Uterus (tissue), 4 donors: Measurements from ENCODE around the gene UGT1A8. TPM values are rescaled to one million over a fixed set of nuclear protein-coding genes. Genes with fewer than 3 reads are reported as not detected.
"Not testable (repeated sequence)": the region's sequence is repeated elsewhere in the genome, so short reads cannot be mapped to it uniquely, and the experiment has no call there.

Experiments
- DNase-seq, 2 donors: peaks; one replicate each; pipeline ENCODE4 v3.0.0-alpha.2; 2019 to 2020
- H3K27ac ChIP-seq, 2 donors: fragments of 200-600 bp; sonication (generic); 1 replicate in 1 of 2; 2 replicates in 1 of 2; pipeline ENCODE4 v1.5.1; 2016 to 2018
- H3K27me3 ChIP-seq, 2 donors: fragments of 200-600 bp; sonication (generic); one replicate each; pipeline ENCODE4 v1.5.1; 2018 to 2019; ENCODE audit warnings: control low read depth in 1 of 2
- H3K36me3 ChIP-seq, 2 donors: fragments of 200-600 bp; sonication (generic); one replicate each; pipeline ENCODE4 v1.5.1; 2019; ENCODE audit warnings: control low read depth in 1 of 2
- H3K4me1 ChIP-seq, 2 donors: fragments of 200-600 bp; sonication (generic); one replicate each; pipeline ENCODE4 v1.5.1; 2018 to 2019; ENCODE audit warnings: control low read depth in 1 of 2
- H3K4me3 ChIP-seq, 2 donors: fragments of 200-600 bp; sonication (generic); 1 replicate in 1 of 2; 2 replicates in 1 of 2; pipeline ENCODE4 v1.5.1; 2018 to 2019; ENCODE audit warnings: mild to moderate bottlenecking in 1 of 2
- H3K9me3 ChIP-seq, 2 donors: fragments of 200-600 bp; sonication (generic); one replicate each; pipeline ENCODE4 v1.5.1; 2019; ENCODE audit warnings: control low read depth in 1 of 2
- CTCF ChIP-seq, 4 experiments: fragments of 200-600 bp in 2 of 4; fragments of 450-650 bp in 2 of 4; sonication (generic) in 2 of 4; IDR thresholded peaks; one replicate each; pipeline ENCODE4 v1.5.1; 2016 to 2019; ENCODE audit warnings: antibody characterized with exemption in 4 of 4, mild to moderate bottlenecking in 2 of 4, moderate library complexity in 1 of 4
- POLR2A ChIP-seq, 2 donors: fragments of 450-650 bp; IDR thresholded peaks; one replicate each; pipeline ENCODE4 v1.6.1; 2016; ENCODE audit warnings: antibody characterized with exemption in 2 of 2, mild to moderate bottlenecking in 1 of 2, moderate library complexity in 1 of 2
- intact Hi-C: fragments of 100-400 bp; cut with DNase I; formaldehyde crosslinking; loops from one replicate; pipeline ENCODE4 v1.15.1; 2023; ENCODE audit warnings: low total_unique reads
- total RNA-seq, 4 donors: library from RNA; depleted of rRNA in 3 of 4; stranded (reverse); fragments of >200 nt in 3 of 4; gene quantifications; one replicate each; pipeline versions ENCODE4 v1.1.0 to v1.2.4, GENCODE V29; 2014 to 2023
- donor health status: DM: yes; HTN: yes; CAD: no.

The UGT1A8 gene
- not detected for total RNA-seq

- H3K4me1 ChIP-seq, intact Hi-C loops, H3K27me3 ChIP-seq, DNase-seq, H3K36me3 ChIP-seq, H3K27ac ChIP-seq, H3K4me3 ChIP-seq, H3K9me3 ChIP-seq: not testable (repeated sequence)
Observed at GRCh38 chr2:233617476-233617875, at the start of gene UGT1A8. Gene UGT1A8 (plus strand): TSS chr2:233617633. CDS start chr2:233617708, 75 bp downstream.

GRCh38 chr2:233571001-233571400 is 46.4 kb upstream of the UGT1A8 start:
- Histone ChIP-seq H3K27me3 (no peaks in the 10 kb centered on the region), H3K36me3 (no peaks in the 10 kb centered on the region), H3K9me3 (no peaks in the 10 kb centered on the region), H3K4me1 (no peaks in the 10 kb centered on the region), H3K4me3 (no peak overlapping the region), H3K27ac (no peak overlapping the region)
- no peak for TF ChIP-seq CTCF (IDR thresholded peaks at IDR 0.05)
- DNase-seq, result no peak
- intact Hi-C loops, result no loop called here

GRCh38 chr2:233571462-233571861 is 46.0 kb upstream of the UGT1A8 start:
- Histone ChIP-seq H3K27ac (no peak overlapping the region), H3K36me3 (no peaks in the 10 kb centered on the region), H3K4me1 (no peaks in the 10 kb centered on the region), H3K4me3 (no peak overlapping the region), H3K9me3 (no peaks in the 10 kb centered on the region), H3K27me3 (no peaks in the 10 kb centered on the region)
- no peak for TF ChIP-seq POLR2A (IDR thresholded peaks at IDR 0.05)
- no peak for TF ChIP-seq CTCF (IDR thresholded peaks at IDR 0.05)
- intact Hi-C loops, result no loop called here
- no peak for DNase-seq

GRCh38 chr2:233572468-233572867 is 45.0 kb upstream of the UGT1A8 start:
- H3K9me3 ChIP-seq, result no peaks in the 10 kb centered on the region
- intact Hi-C loops, result no loop called here
- TF ChIP-seq CTCF (IDR thresholded peaks at IDR 0.05) (no peak), POLR2A (IDR thresholded peaks at IDR 0.05) (no peak)
- H3K4me3 ChIP-seq, result no peak overlapping the region
- no peak overlapping the region for H3K27ac ChIP-seq
- no peaks in the 10 kb centered on the region for H3K27me3 ChIP-seq
- no peak for DNase-seq
- H3K4me1 ChIP-seq, result no peaks in the 10 kb centered on the region
- H3K36me3 ChIP-seq, result no peaks in the 10 kb centered on the region

GRCh38 chr2:233577341-233577740 is 40.1 kb upstream of the UGT1A8 start:
- H3K36me3 ChIP-seq, H3K4me1 ChIP-seq, H3K27me3 ChIP-seq, intact Hi-C loops, DNase-seq, H3K27ac ChIP-seq, H3K9me3 ChIP-seq, H3K4me3 ChIP-seq: not testable (repeated sequence)

- DNase-seq, result not testable (repeated sequence)
Observed at GRCh38 chr2:233583217-233583965, 34.0 kb upstream of the UGT1A8 start.

GRCh38 chr2:233584210-233584609 is 33.2 kb upstream of the UGT1A8 start:
- Histone ChIP-seq H3K27ac (no peak overlapping the region), H3K4me3 (no peak overlapping the region), H3K4me1 (no peaks in the 10 kb centered on the region), H3K27me3 (no peaks in the 10 kb centered on the region), H3K9me3 (no peaks in the 10 kb centered on the region), H3K36me3 (no peaks in the 10 kb centered on the region)
- DNase-seq, result no peak
- intact Hi-C loops, result no loop called here
- TF ChIP-seq POLR2A (IDR thresholded peaks at IDR 0.05), result no peak
- no peak for TF ChIP-seq CTCF (IDR thresholded peaks at IDR 0.05)

More at GRCh38 chr2:233583217-233583965, 34.0 kb upstream of the UGT1A8 start:
- intact Hi-C loops, H3K27ac ChIP-seq, H3K4me3 ChIP-seq, H3K4me1 ChIP-seq, H3K9me3 ChIP-seq, H3K27me3 ChIP-seq, H3K36me3 ChIP-seq: not testable (repeated sequence)
